Panc1 (cell line): ENCODE results near the gene DDX20. TPM values are rescaled to one million over a fixed set of nuclear protein-coding genes. Genes with fewer than 3 reads are reported as not detected.

Experiments
- ATAC-seq: fragments of 200-7000 bp; cut with Tn5 transposase; 2 replicates; pipeline ENCODE4 v1.9.1; 2020; ENCODE audit warnings: mild to moderate bottlenecking, moderate library complexity
- BruUV-seq: library from RNA; stranded (reverse); fragments of 400-500 nt; replicated peaks from 2 replicates; lab custom pipeline; 2021; lab: Mats Ljungman, UMichigan
- CTCF ChIA-PET: fragments of 300-600 bp; sonication (Branson Sonifier 250); formaldehyde crosslinking; loops from one replicate; lab custom pipeline; 2022; ENCODE audit warnings: antibody characterized with exemption; lab: Charles Lee
- POLR2A ChIA-PET: fragments of 300-600 bp; sonication (Branson Sonifier 250); formaldehyde crosslinking; loops from one replicate; lab custom pipeline; 2022; ENCODE audit warnings: antibody characterized with exemption; lab: Charles Lee
- DNase-seq: peaks from one replicate; pipeline ENCODE4 v3.0.0-alpha.2; 2010; ENCODE audit warnings: low read depth, low spot score
- H3K27ac ChIP-seq: 2 replicates; pipeline ENCODE4 v1.5.1; 2011; ENCODE audit warnings: mild to moderate bottlenecking, low read length, inconsistent platforms
- H3K27me3 ChIP-seq: fragments of 200-500 bp; sonication (Bioruptor generic); 2 replicates; pipeline ENCODE4 v1.6.0; 2014; ENCODE audit warnings: low read length, inconsistent platforms; ENCODE audit not compliant: control insufficient read depth, insufficient read depth
- H3K36me3 ChIP-seq: fragments of 200-500 bp; sonication (Bioruptor generic); 2 replicates; pipeline ENCODE4 v1.5.1; 2014; ENCODE audit warnings: inconsistent platforms, mild to moderate bottlenecking, low read length, moderate library complexity; ENCODE audit not compliant: control insufficient read depth, insufficient read depth
- H3K4me1 ChIP-seq: 2 replicates; pipeline ENCODE4 v1.5.1; 2011; ENCODE audit warnings: inconsistent platforms, mild to moderate bottlenecking, low read length, moderate library complexity; ENCODE audit not compliant: control insufficient read depth, insufficient read depth
- H3K4me3 ChIP-seq, 2 experiments: 2 replicates each; pipeline ENCODE4 v1.5.1; 2011 to 2012; ENCODE audit warnings: low read depth in 2 of 2, low read length in 2 of 2, mild to moderate bottlenecking in 2 of 2, inconsistent platforms in 1 of 2, moderate library complexity in 1 of 2
- H3K9me3 ChIP-seq: fragments of 200-500 bp; sonication (Bioruptor generic); 2 replicates; pipeline ENCODE4 v1.5.1; 2014; ENCODE audit warnings: low read depth, mild to moderate bottlenecking, inconsistent platforms, low read length, moderate library complexity; ENCODE audit not compliant: control insufficient read depth, insufficient read depth
- CTCF ChIP-seq: fragments of 450-650 bp; IDR thresholded peaks from 2 replicates; pipeline ENCODE4 v1.5.1; 2017; ENCODE audit warnings: mild to moderate bottlenecking
- POLR2AphosphoS5 ChIP-seq: IDR thresholded peaks from 2 replicates; pipeline ENCODE4 v1.6.1; 2012; ENCODE audit warnings: mild to moderate bottlenecking, low read depth, low read length, moderate library complexity
- REST ChIP-seq, 2 experiments: IDR thresholded peaks; 2 replicates each; pipeline ENCODE4 v1.6.1; 2011 to 2012; ENCODE audit warnings: low read depth in 2 of 2, control low read depth in 1 of 2, low read length in 1 of 2, mild to moderate bottlenecking in 1 of 2, moderate library complexity in 1 of 2; ENCODE audit not compliant: insufficient read depth in 1 of 2
- SIN3A ChIP-seq: IDR thresholded peaks from 2 replicates; pipeline ENCODE4 v1.6.1; 2012; ENCODE audit warnings: low read depth, mild to moderate bottlenecking, low read length, moderate library complexity, borderline replicate concordance; ENCODE audit not compliant: insufficient read depth
- TCF7L2 ChIP-seq: IDR thresholded peaks from 2 replicates; pipeline ENCODE4 v1.6.1; 2011; ENCODE audit warnings: mild to moderate bottlenecking, low read depth, low read length, inconsistent platforms
- in situ Hi-C: cut with HindIII; loops from 2 replicates; pipeline ENCODE4 v1.10.0; 2016; ENCODE audit warnings: low sequenced_read_pairs, low pct_unique_long_range_greater_than_20kb
- intact Hi-C: fragments of 100-400 bp; cut with micrococcal nuclease; formaldehyde crosslinking; loops from one replicate; pipeline ENCODE4 v1.10.0; 2022; ENCODE audit not compliant: unreplicated experiment
- total RNA-seq: library from RNA; stranded (reverse); gene quantifications from one replicate; pipeline ENCODE4 v1.2.1, GENCODE V29; 2021; ENCODE audit not compliant: unreplicated experiment

DDX20 gene
- total RNA-seq, 1 experiment from 2014 or later: 9.1 TPM

GRCh38 chr1:111719135-111719534 lies 36.6 kb upstream of the DDX20 start:
- no peak overlapping the region for H3K27ac ChIP-seq
- no peak for ATAC-seq
- H3K4me3 ChIP-seq: no peak overlapping the region
- intact Hi-C loops (no loop called here), in situ Hi-C loops (no loop called here)
- BruUV-seq: no TSS peak
- no peaks in the 10 kb centered on the region for H3K4me1 ChIP-seq
- POLR2A ChIA-PET: no interaction called here
- H3K9me3 ChIP-seq: no peaks in the 10 kb centered on the region
- no peaks in the 10 kb centered on the region for H3K36me3 ChIP-seq
- H3K27me3 ChIP-seq: no peaks in the 10 kb centered on the region
- CTCF ChIA-PET: no interaction called here
- DNase-seq: no peak
- TF ChIP-seq SIN3A (no peak), TCF7L2 (no peak), CTCF (no peak), REST (IDR thresholded peaks at IDR 0.05; ENCODE audit: insufficient read depth in 1 of 2, low read depth in 2 of 2, low read length in 1 of 2) (no peak), POLR2AphosphoS5 (no peak)

- Histone ChIP-seq H3K36me3 (no peaks in the 10 kb centered on the region), H3K27me3 (no peaks in the 10 kb centered on the region), H3K27ac (no peak overlapping the region), H3K4me3 (no peak overlapping the region), H3K9me3 (no peaks in the 10 kb centered on the region), H3K4me1 (no peaks in the 10 kb centered on the region)
- BruUV-seq: no TSS peak
- CTCF ChIA-PET: no interaction called here
- TF ChIP-seq TCF7L2: no peak
- no peak for TF ChIP-seq REST (IDR thresholded peaks at IDR 0.05; ENCODE audit: insufficient read depth in 1 of 2, low read depth in 2 of 2, low read length in 1 of 2)
- TF ChIP-seq POLR2AphosphoS5: no peak
- TF ChIP-seq SIN3A: no peak
- TF ChIP-seq CTCF: no peak
- in situ Hi-C loops (no loop called here), intact Hi-C loops (no loop called here)
- ATAC-seq: no peak
- POLR2A ChIA-PET: no interaction called here
- no peak for DNase-seq
Measured at GRCh38 chr1:111719674-111720132, 36.0 kb upstream of the DDX20 start.
